Measurements from ENCODE around the gene CNPY4.
A peak's percentile ranks its signal among the peaks of the same experiment; 100 is the strongest.

The CNPY4 gene

GRCh38 chr7:100169147-100169850 lies 49.9 kb downstream of the CNPY4 start:
- no peak overlapping the region for H3K9ac ChIP-seq (ENCODE audit: low read depth, low read length)
- no peaks in the 10 kb centered on the region for H3K36me3 ChIP-seq (ENCODE audit: insufficient read depth, low read length)
- H3K9me3 ChIP-seq (ENCODE audit: control insufficient read depth, insufficient read depth, low read length) = no peaks in the 10 kb centered on the region
- H3K4me1 ChIP-seq (ENCODE audit: insufficient read depth, low read length) = peaks cover 14% of the 10 kb centered on the region

- Histone ChIP-seq H3K9ac (ENCODE audit: low read depth, low read length) (no peak overlapping the region), H3K4me1 (ENCODE audit: insufficient read depth, low read length) (peaks cover 14% of the 10 kb centered on the region), H3K36me3 (ENCODE audit: insufficient read depth, low read length) (no peaks in the 10 kb centered on the region), H3K9me3 (ENCODE audit: control insufficient read depth, insufficient read depth, low read length) (no peaks in the 10 kb centered on the region)
These were observed 50.9 kb downstream of the CNPY4 start for GRCh38 chr7:100170101-100170897.

- Histone ChIP-seq H3K4me1 (ENCODE audit: insufficient read depth, low read length) (peaks cover 14% of the 10 kb centered on the region), H3K9me3 (ENCODE audit: control insufficient read depth, insufficient read depth, low read length) (no peaks in the 10 kb centered on the region), H3K36me3 (ENCODE audit: insufficient read depth, low read length) (no peaks in the 10 kb centered on the region), H3K9ac (ENCODE audit: low read depth, low read length) (peak overlapping the region; percentile 64; the same call in 1 of the 2 replicates)
These were observed 51.8 kb downstream of the CNPY4 start for GRCh38 chr7:100171087-100171681.

GRCh38 chr7:100171840-100172239 lies 52.4 kb downstream of the CNPY4 start:
- no peaks in the 10 kb centered on the region for H3K9me3 ChIP-seq (ENCODE audit: control insufficient read depth, insufficient read depth, low read length)
- peak overlapping the region; percentile 64 for H3K9ac ChIP-seq (ENCODE audit: low read depth, low read length)
- H3K36me3 ChIP-seq (ENCODE audit: insufficient read depth, low read length) = no peaks in the 10 kb centered on the region
- H3K4me1 ChIP-seq (ENCODE audit: insufficient read depth, low read length) = peaks cover 14% of the 10 kb centered on the region

DNA sequence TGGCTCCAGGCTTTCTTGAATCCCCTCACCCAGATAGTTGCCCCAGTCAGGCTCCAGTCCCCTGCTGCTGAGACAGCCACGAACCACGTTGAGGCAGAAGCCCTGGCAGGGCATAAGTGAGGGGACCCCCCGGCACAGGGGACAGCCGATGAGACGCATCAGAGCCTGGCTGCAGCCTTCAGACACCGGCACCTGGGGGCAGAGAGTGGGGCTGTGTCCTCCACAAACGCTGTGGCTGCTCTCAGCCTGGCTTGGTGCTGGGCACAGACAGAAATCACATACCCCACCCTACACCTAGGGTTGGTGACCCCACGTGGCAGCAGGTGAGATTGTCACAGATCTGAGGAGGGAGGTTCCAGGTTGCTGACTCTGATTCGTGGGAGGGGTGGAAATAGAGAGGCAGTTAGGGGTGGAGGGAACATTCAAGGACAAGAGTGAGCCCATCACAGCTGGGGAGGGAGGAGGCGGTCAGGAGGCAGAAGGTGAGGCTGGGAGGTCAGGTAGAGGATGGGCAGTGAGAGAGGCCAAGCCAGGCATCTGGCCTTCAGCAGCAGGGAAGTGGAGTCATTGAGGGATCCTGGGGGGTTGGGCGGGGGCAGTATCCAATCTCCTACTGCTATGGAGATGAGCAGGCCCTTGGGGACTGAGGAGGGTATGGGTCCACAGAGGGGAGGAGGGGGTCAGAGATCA lies 54.5 kb downstream of the CNPY4 start:
- Histone ChIP-seq H3K4me1 (ENCODE audit: insufficient read depth, low read length) (0 out of 2 replicates have a peak, but pooled peaks cover 5% of the 10 kb centered on the region), H3K9me3 (ENCODE audit: control insufficient read depth, insufficient read depth, low read length) (peaks cover 4% of the 10 kb centered on the region; the same call in 1 of the 2 replicates), H3K36me3 (ENCODE audit: insufficient read depth, low read length) (no peaks in the 10 kb centered on the region), H3K9ac (ENCODE audit: low read depth, low read length) (no peak overlapping the region)

- Histone ChIP-seq H3K4me1 (ENCODE audit: insufficient read depth, low read length) (0 out of 2 replicates have a peak, but pooled peaks cover 5% of the 10 kb centered on the region), H3K9ac (ENCODE audit: low read depth, low read length) (no peak overlapping the region), H3K36me3 (ENCODE audit: insufficient read depth, low read length) (no peaks in the 10 kb centered on the region)
These were observed 55.1 kb downstream of the CNPY4 start for GRCh38 chr7:100174582-100174981.

More at GRCh38 chr7:100174582-100174981, 55.1 kb downstream of the CNPY4 start:
- H3K9me3 ChIP-seq (ENCODE audit: control insufficient read depth, insufficient read depth, low read length) = peaks cover 4% of the 10 kb centered on the region; the same call in 1 of the 2 replicates
